Upper lobe of left lung (tissue), 6 donors: Measurements from ENCODE around the gene CLSTN2. TPM values are rescaled to one million over a fixed set of nuclear protein-coding genes. Genes with fewer than 3 reads are reported as not detected.

Experiments
- ATAC-seq, 2 donors: fragments of 200-7000 bp; cut with Tn5 transposase; one replicate each; pipeline ENCODE4 v1.9.1; 2022; ENCODE audit warnings: mild to moderate bottlenecking in 2 of 2, moderate library complexity in 2 of 2; ENCODE audit not compliant: low FRiP score in 2 of 2
- DNase-seq, 2 donors: peaks; one replicate each; pipeline ENCODE4 v3.0.0-alpha.2; 2019 to 2020
- H3K27ac ChIP-seq, 4 donors: fragments of 200-600 bp; sonication (generic); one replicate each; pipeline ENCODE4 v1.5.1; 2016 to 2019
- H3K27me3 ChIP-seq, 4 donors: fragments of 200-600 bp; sonication (generic); one replicate each; pipeline ENCODE4 v1.5.1; 2017 to 2019
- H3K36me3 ChIP-seq, 4 donors: fragments of 200-600 bp; sonication (generic); one replicate each; pipeline ENCODE4 v1.5.1; 2016 to 2019
- H3K4me1 ChIP-seq, 4 donors: fragments of 200-600 bp; sonication (generic); one replicate each; pipeline ENCODE4 v1.5.1; 2018 to 2019
- H3K4me3 ChIP-seq, 4 donors: fragments of 200-600 bp; sonication (generic); one replicate each; pipeline ENCODE4 v1.5.1; 2017 to 2019; ENCODE audit warnings: mild to moderate bottlenecking in 2 of 4, moderate library complexity in 1 of 4
- H3K9me3 ChIP-seq, 4 donors: fragments of 200-600 bp; sonication (generic); one replicate each; pipeline ENCODE4 v1.5.1; 2018 to 2019
- CTCF ChIP-seq, 6 experiments: fragments of 450-650 bp in 4 of 6; fragments of 200-600 bp in 2 of 6; sonication (generic) in 2 of 6; IDR thresholded peaks; one replicate each; pipeline ENCODE4 v1.5.1; 2016 to 2019; ENCODE audit warnings: antibody characterized with exemption in 6 of 6
- EP300 ChIP-seq, 4 donors: sonication (generic); formaldehyde crosslinking; IDR thresholded peaks; one replicate each; pipeline ENCODE4 v1.5.1; 2017; ENCODE audit warnings: antibody characterized with exemption in 4 of 4, control low read depth in 2 of 4
- POLR2A ChIP-seq, 4 donors: fragments of 450-650 bp; IDR thresholded peaks; one replicate each; pipeline ENCODE4 v1.5.1; 2016 to 2017; ENCODE audit warnings: antibody characterized with exemption in 4 of 4, mild to moderate bottlenecking in 2 of 4
- POLR2AphosphoS5 ChIP-seq, 2 donors: sonication (generic); formaldehyde crosslinking; IDR thresholded peaks; one replicate each; pipeline ENCODE4 v1.5.1; 2017; ENCODE audit warnings: antibody characterized with exemption in 2 of 2
- WGBS, 2 donors: methylation state at CpG; one replicate each; pipeline ENCODE4 v1.1.5; 2017 to 2018; 5-methylcytosine and 5-hydroxymethylcytosine counted together
- total RNA-seq, 6 donors: library from RNA; depleted of rRNA in 4 of 6; stranded (reverse); fragments of >200 nt in 4 of 6; gene quantifications; one replicate each; pipeline versions ENCODE4 v1.1.0 to v1.2.1, GENCODE V29; 2016 to 2021
- donor health status: DM: no; HTN: no; CAD: no; lungs with moderate emphysema.
- donor health status: DM: no; HTN: yes; CAD: no; lungs with severe emphysema.

The CLSTN2 gene
- total RNA-seq, 6 donors from 2014 or later, result 1.0 to 4.3 (median 1.6) TPM

- TF ChIP-seq CTCF (IDR thresholded peaks at IDR 0.05) (no peak), EP300 (IDR thresholded peaks at IDR 0.05) (no peak), POLR2A (IDR thresholded peaks at IDR 0.05) (no peak), POLR2AphosphoS5 (IDR thresholded peaks at IDR 0.05) (no peak)
- Histone ChIP-seq H3K4me3 (no peak overlapping the region), H3K27me3 (peaks cover 0 to 12% (median 7%) of the 10 kb centered on the region in 4 donors), H3K36me3 (no peaks in the 10 kb centered on the region), H3K9me3 (no peaks in the 10 kb centered on the region), H3K27ac (no peak overlapping the region), H3K4me1 (peaks cover 7 to 10% (median 8%) of the 10 kb centered on the region in 4 donors)
- ATAC-seq (no peak), DNase-seq (no peak)
- 35 to 40% methylated on average over 1 of the region's 1 CpG for WGBS, 2 donors
Observed at GRCh38 chr3:139940622-139941021, 5.6 kb downstream of the CLSTN2 start.

GRCh38 chr3:139941580-139941979 lies 6.6 kb downstream of the CLSTN2 start:
- no peak for TF ChIP-seq POLR2AphosphoS5 (IDR thresholded peaks at IDR 0.05)
- no peak for TF ChIP-seq POLR2A (IDR thresholded peaks at IDR 0.05)
- no peak for TF ChIP-seq CTCF (IDR thresholded peaks at IDR 0.05)
- TF ChIP-seq EP300 (IDR thresholded peaks at IDR 0.05), result no peak
- DNase-seq (no peak), ATAC-seq (no peak)
- H3K4me3 ChIP-seq, result no peak overlapping the region
- WGBS, 2 donors, result 56 to 73% methylated on average over 4 of the region's 4 CpGs
- H3K27ac ChIP-seq, result no peak overlapping the region
- peaks cover 0 to under 1% (median under 1%) of the 10 kb centered on the region in 4 donors for H3K4me1 ChIP-seq
- H3K27me3 ChIP-seq, result peaks cover 0 to 4% (median under 1%) of the 10 kb centered on the region in 4 donors
- no peaks in the 10 kb centered on the region for H3K36me3 ChIP-seq
- no peaks in the 10 kb centered on the region for H3K9me3 ChIP-seq

- Histone ChIP-seq H3K4me1 (no peaks in the 10 kb centered on the region), H3K27me3 (no peaks in the 10 kb centered on the region), H3K9me3 (no peaks in the 10 kb centered on the region), H3K4me3 (no peak overlapping the region), H3K36me3 (no peaks in the 10 kb centered on the region), H3K27ac (no peak overlapping the region)
- DNase-seq (peak in 1 of 2 donors; percentile 11), ATAC-seq (no peak)
- TF ChIP-seq POLR2AphosphoS5 (IDR thresholded peaks at IDR 0.05) (no peak), POLR2A (IDR thresholded peaks at IDR 0.05) (no peak), CTCF (IDR thresholded peaks at IDR 0.05) (no peak)
- 88 to 89% methylated on average over 7 of the region's 7 CpGs for WGBS, 2 donors
Observed at GRCh38 chr3:139944256-139944910, 9.4 kb downstream of the CLSTN2 start.

GRCh38 chr3:139945386-139945785 lies 10.4 kb downstream of the CLSTN2 start:
- ATAC-seq (no peak), DNase-seq (no peak)
- H3K27me3 ChIP-seq, result no peaks in the 10 kb centered on the region
- no peaks in the 10 kb centered on the region for H3K4me1 ChIP-seq
- H3K36me3 ChIP-seq, result no peaks in the 10 kb centered on the region
- TF ChIP-seq EP300 (IDR thresholded peaks at IDR 0.05) (no peak), POLR2AphosphoS5 (IDR thresholded peaks at IDR 0.05) (no peak), POLR2A (IDR thresholded peaks at IDR 0.05) (no peak)
- no peaks in the 10 kb centered on the region for H3K9me3 ChIP-seq
- 84 to 88% methylated on average over 4 of the region's 4 CpGs for WGBS, 2 donors
- no peak overlapping the region for H3K4me3 ChIP-seq
- no peak overlapping the region for H3K27ac ChIP-seq

- no peak overlapping the region for H3K4me3 ChIP-seq
- H3K4me1 ChIP-seq, result no peaks in the 10 kb centered on the region
- H3K27me3 ChIP-seq, result no peaks in the 10 kb centered on the region
- H3K9me3 ChIP-seq, result no peaks in the 10 kb centered on the region
- no peak for TF ChIP-seq POLR2AphosphoS5 (IDR thresholded peaks at IDR 0.05)
- no peak for TF ChIP-seq CTCF (IDR thresholded peaks at IDR 0.05)
- no peak overlapping the region for H3K27ac ChIP-seq
- H3K36me3 ChIP-seq, result no peaks in the 10 kb centered on the region
- DNase-seq, result no peak
- ATAC-seq, result no peak
Observed at GRCh38 chr3:139945942-139946341, 11.0 kb downstream of the CLSTN2 start.
